ENCODE data around the gene IFI27L1. TPM values are rescaled to one million over a fixed set of nuclear protein-coding genes. Genes with fewer than 3 reads are reported as not detected.
A peak's percentile ranks its signal among the peaks of the same experiment; 100 is the strongest.

Gene IFI27L1
- total RNA-seq, 3 donors from 2014 or later (not counting 1 experiment from before 2014, with no cell fraction given), result 10.1 to 15.1 (median 12.1) TPM

DNA sequence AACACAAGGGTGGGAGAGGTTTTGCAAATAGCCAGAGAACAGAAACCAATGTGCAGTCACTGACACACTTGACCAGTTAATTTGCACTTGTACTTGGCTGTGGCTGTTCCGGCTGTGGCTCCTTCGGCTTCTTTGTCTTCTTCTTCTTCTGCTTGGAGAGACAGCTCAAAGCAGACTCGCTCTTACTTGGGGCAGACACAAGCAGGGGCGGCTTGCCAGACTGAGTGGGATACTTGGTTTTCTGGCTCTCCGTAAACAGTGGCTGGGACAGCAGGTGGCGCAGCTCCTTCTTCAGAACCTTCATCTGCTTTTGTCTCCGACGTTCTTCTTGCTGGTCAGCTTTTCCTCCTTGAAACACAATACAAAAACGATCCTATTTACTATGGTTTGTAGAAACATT, 30.0 kb upstream of the IFI27L1 start:
- intact Hi-C loops (cut with micrococcal nuclease), result no loop called here
- WGBS (ENCODE audit: insufficient coverage), result 96% methylated on average over 6 of the region's 9 CpGs
- H3K9me3 Mint-ChIP-seq, result no peaks in the 10 kb centered on the region
- TF ChIP-seq, protein P1, sequence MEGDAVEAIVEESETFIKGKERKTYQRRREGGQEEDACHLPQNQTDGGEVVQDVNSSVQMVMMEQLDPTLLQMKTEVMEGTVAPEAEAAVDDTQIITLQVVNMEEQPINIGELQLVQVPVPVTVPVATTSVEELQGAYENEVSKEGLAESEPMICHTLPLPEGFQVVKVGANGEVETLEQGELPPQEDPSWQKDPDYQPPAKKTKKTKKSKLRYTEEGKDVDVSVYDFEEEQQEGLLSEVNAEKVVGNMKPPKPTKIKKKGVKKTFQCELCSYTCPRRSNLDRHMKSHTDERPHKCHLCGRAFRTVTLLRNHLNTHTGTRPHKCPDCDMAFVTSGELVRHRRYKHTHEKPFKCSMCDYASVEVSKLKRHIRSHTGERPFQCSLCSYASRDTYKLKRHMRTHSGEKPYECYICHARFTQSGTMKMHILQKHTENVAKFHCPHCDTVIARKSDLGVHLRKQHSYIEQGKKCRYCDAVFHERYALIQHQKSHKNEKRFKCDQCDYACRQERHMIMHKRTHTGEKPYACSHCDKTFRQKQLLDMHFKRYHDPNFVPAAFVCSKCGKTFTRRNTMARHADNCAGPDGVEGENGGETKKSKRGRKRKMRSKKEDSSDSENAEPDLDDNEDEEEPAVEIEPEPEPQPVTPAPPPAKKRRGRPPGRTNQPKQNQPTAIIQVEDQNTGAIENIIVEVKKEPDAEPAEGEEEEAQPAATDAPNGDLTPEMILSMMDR (IDR thresholded peaks at IDR 0.05), result no peak
- no peaks in the 10 kb centered on the region for H3K27me3 Mint-ChIP-seq (ENCODE audit: low read depth in 2 of 2)
- H3K27ac Mint-ChIP-seq, result peak overlapping the region; percentile 10 to 53
- peaks cover 46% of the 10 kb centered on the region for H3K36me3 Mint-ChIP-seq
- ATAC-seq (no peak), DNase-seq (peak in 1 of 2 donors; percentile 12)
- H3K4me1 Mint-ChIP-seq, result peaks cover 22% of the 10 kb centered on the region in 2 donors
- no peaks in the 10 kb centered on the region for H3K27me3 ChIP-seq (ENCODE audit: control insufficient read depth, insufficient read depth, low read length)
- H3K4me1 ChIP-seq (ENCODE audit: control insufficient read depth, insufficient read depth, low read length), result peaks cover 2% of the 10 kb centered on the region
- H3K9me3 ChIP-seq (ENCODE audit: control insufficient read depth, insufficient read depth, low read length), result no peaks in the 10 kb centered on the region
- H3K4me3 Mint-ChIP-seq, result no peak overlapping the region
- H3K36me3 ChIP-seq (ENCODE audit: control insufficient read depth, insufficient read depth, low read length), result peaks cover 89% of the 10 kb centered on the region
- no peak overlapping the region for H3K4me3 ChIP-seq (ENCODE audit: low read length)
- no peak overlapping the region for H3K27ac ChIP-seq (ENCODE audit: low read length)

DNA sequence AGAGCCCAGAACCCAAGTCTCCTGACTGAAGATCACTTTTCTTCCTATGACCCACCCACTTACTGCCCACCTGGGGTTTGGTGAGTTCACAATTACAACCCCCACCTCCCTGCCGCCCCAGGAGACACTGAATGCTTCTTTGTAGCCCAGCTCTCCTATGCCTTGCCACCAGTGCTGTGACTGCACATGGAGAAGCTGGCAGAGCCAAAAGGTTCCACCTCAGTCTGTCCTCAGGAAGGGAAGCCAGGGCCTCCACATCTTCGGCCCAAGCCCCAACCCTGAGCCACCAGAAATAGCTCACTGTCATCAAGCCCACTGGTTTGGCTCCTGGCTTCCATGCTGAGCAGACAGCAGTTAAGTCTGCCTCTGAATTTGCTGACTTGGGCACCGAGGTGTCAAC, 29.3 kb upstream of the IFI27L1 start:
- H3K36me3 ChIP-seq (ENCODE audit: control insufficient read depth, insufficient read depth, low read length), result peaks cover 88% of the 10 kb centered on the region
- Mint-ChIP-seq H3K36me3 (peaks cover 46% of the 10 kb centered on the region), H3K4me3 (no peak overlapping the region), H3K4me1 (peaks cover 28 to 29% of the 10 kb centered on the region in 2 donors), H3K27ac (peak overlapping the region in 1 of 2 donors; percentile 43), H3K27me3 (ENCODE audit: low read depth in 2 of 2) (no peaks in the 10 kb centered on the region), H3K9me3 (no peaks in the 10 kb centered on the region)
- H3K9me3 ChIP-seq (ENCODE audit: control insufficient read depth, insufficient read depth, low read length), result no peaks in the 10 kb centered on the region
- H3K27ac ChIP-seq (ENCODE audit: low read length), result no peak overlapping the region
- H3K4me3 ChIP-seq (ENCODE audit: low read length), result no peak overlapping the region
- intact Hi-C loops (cut with micrococcal nuclease), result no loop called here
- ATAC-seq, result no peak
- DNase-seq, result no peak
- peaks cover 7% of the 10 kb centered on the region for H3K4me1 ChIP-seq (ENCODE audit: control insufficient read depth, insufficient read depth, low read length)
- TF ChIP-seq, protein P1 (IDR thresholded peaks at IDR 0.05), result no peak
- 96% methylated on average over 3 of the region's 3 CpGs for WGBS (ENCODE audit: insufficient coverage)
- no peaks in the 10 kb centered on the region for H3K27me3 ChIP-seq (ENCODE audit: control insufficient read depth, insufficient read depth, low read length)

- Histone ChIP-seq H3K27me3 (ENCODE audit: control insufficient read depth, insufficient read depth, low read length) (no peaks in the 10 kb centered on the region), H3K27ac (ENCODE audit: low read length) (no peak overlapping the region), H3K9me3 (ENCODE audit: control insufficient read depth, insufficient read depth, low read length) (no peaks in the 10 kb centered on the region), H3K4me3 (ENCODE audit: low read length) (no peak overlapping the region), H3K36me3 (ENCODE audit: control insufficient read depth, insufficient read depth, low read length) (peaks cover 89% of the 10 kb centered on the region), H3K4me1 (ENCODE audit: control insufficient read depth, insufficient read depth, low read length) (peaks cover 11% of the 10 kb centered on the region)
- Mint-ChIP-seq H3K9me3 (no peaks in the 10 kb centered on the region), H3K27me3 (ENCODE audit: low read depth in 2 of 2) (no peaks in the 10 kb centered on the region), H3K27ac (peak overlapping the region in 1 of 2 donors; percentile 43), H3K4me3 (no peak overlapping the region), H3K36me3 (peaks cover 46% of the 10 kb centered on the region), H3K4me1 (peaks cover 33% of the 10 kb centered on the region in 2 donors)
- intact Hi-C loops (cut with micrococcal nuclease), result no loop called here
- DNase-seq, result no peak
- WGBS (ENCODE audit: insufficient coverage), result 87% methylated on average over 1 of the region's 1 CpG
- TF ChIP-seq, protein P1 (IDR thresholded peaks at IDR 0.05), result no peak
- ATAC-seq, result no peak
Measured at GRCh38 chr14:94052199-94052598, 28.9 kb upstream of the IFI27L1 start.

DNA sequence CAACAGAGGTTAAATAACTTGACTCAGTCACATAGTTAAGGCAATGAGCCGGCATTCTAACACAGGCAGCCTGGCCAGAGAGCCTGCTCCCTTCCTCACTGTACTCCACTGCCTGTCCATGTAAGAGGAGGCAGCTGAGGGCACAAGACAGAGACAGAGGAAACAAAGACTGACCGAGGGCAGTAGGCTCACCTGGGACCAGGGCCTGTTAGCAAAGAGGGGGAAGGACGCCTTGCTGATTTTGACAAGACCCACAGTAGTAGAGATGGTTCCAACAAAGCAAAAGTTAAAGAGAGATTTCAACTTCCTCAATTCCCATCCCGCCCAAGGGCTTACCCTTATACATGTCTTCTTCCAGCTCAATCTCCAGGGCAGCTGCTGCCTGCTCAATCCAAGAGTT, 28.4 kb upstream of the IFI27L1 start:
- H3K27ac ChIP-seq (ENCODE audit: low read length), result no peak overlapping the region
- TF ChIP-seq, protein P1 (IDR thresholded peaks at IDR 0.05), result no peak
- no peaks in the 10 kb centered on the region for H3K27me3 Mint-ChIP-seq (ENCODE audit: low read depth in 2 of 2)
- H3K4me1 ChIP-seq (ENCODE audit: control insufficient read depth, insufficient read depth, low read length), result peaks cover 16% of the 10 kb centered on the region
- intact Hi-C loops (cut with micrococcal nuclease), result no loop called here
- H3K9me3 ChIP-seq (ENCODE audit: control insufficient read depth, insufficient read depth, low read length), result no peaks in the 10 kb centered on the region
- DNase-seq, result no peak
- H3K4me3 ChIP-seq (ENCODE audit: low read length), result no peak overlapping the region
- no peak overlapping the region for H3K4me3 Mint-ChIP-seq
- H3K9me3 Mint-ChIP-seq, result no peaks in the 10 kb centered on the region
- ATAC-seq, result no peak
- no peaks in the 10 kb centered on the region for H3K27me3 ChIP-seq (ENCODE audit: control insufficient read depth, insufficient read depth, low read length)
- 89% methylated on average over 4 of the region's 4 CpGs for WGBS (ENCODE audit: insufficient coverage)
- peak overlapping the region in 1 of 2 donors; percentile 43 for H3K27ac Mint-ChIP-seq
- H3K36me3 ChIP-seq (ENCODE audit: control insufficient read depth, insufficient read depth, low read length), result peaks cover 89% of the 10 kb centered on the region
- H3K4me1 Mint-ChIP-seq, result peaks cover 37% of the 10 kb centered on the region in 2 donors
- peaks cover 46% of the 10 kb centered on the region for H3K36me3 Mint-ChIP-seq

Data from natural killer cell (primary cell).